DOHH2 (cell line): ENCODE results near the gene NUTM1.

ENCODE experiments used
- H3F3A ChIP-seq: fragments of 200-600 bp; sonication (generic), shearing (Covaris generic); 2 replicates; pipeline ENCODE4 v1.6.0; 2016; ENCODE audit warnings: antibody characterized with exemption, mild to moderate bottlenecking; ENCODE audit not compliant: control insufficient read depth, insufficient read depth
- H3K27ac ChIP-seq: fragments of 200-600 bp; sonication (generic); 2 replicates; pipeline ENCODE4 v1.5.1; 2014; ENCODE audit warnings: low read depth, mild to moderate bottlenecking, low read length, moderate library complexity
- H3K27me3 ChIP-seq: fragments of 200-600 bp; sonication (generic); 2 replicates; pipeline ENCODE4 v1.6.1; 2014; ENCODE audit warnings: mild to moderate bottlenecking, low read length, mixed read lengths; ENCODE audit not compliant: control insufficient read depth
- H3K36me3 ChIP-seq: fragments of 200-600 bp; sonication (generic); 2 replicates; pipeline ENCODE4 v1.6.1; 2014; ENCODE audit warnings: mild to moderate bottlenecking, low read length, moderate library complexity, mixed read lengths; ENCODE audit not compliant: control insufficient read depth
- H3K4me1 ChIP-seq: fragments of 200-600 bp; sonication (generic); 2 replicates; pipeline ENCODE4 v1.6.1; 2014; ENCODE audit warnings: mild to moderate bottlenecking, low read length, mixed read lengths; ENCODE audit not compliant: control insufficient read depth
- H3K4me2 ChIP-seq: fragments of 200-600 bp; sonication (generic); 2 replicates; pipeline ENCODE4 v1.6.0; 2014; ENCODE audit warnings: mild to moderate bottlenecking, low read length, moderate library complexity
- H3K4me3 ChIP-seq: fragments of 200-600 bp; sonication (generic); 2 replicates; pipeline ENCODE4 v1.5.1; 2014; ENCODE audit warnings: mild to moderate bottlenecking, low read length, mixed read lengths
- H3K79me2 ChIP-seq: fragments of 200-600 bp; sonication (generic); 2 replicates; pipeline ENCODE4 v1.6.1; 2014; ENCODE audit warnings: mild to moderate bottlenecking, low read length, mixed read lengths; ENCODE audit not compliant: control insufficient read depth
- H3K9me2 ChIP-seq: fragments of 200-600 bp; sonication (generic); replicated peaks from 2 replicates; pipeline ENCODE4 v1.6.1; 2014; ENCODE audit warnings: mild to moderate bottlenecking, low read length, mixed read lengths; ENCODE audit not compliant: control insufficient read depth
- H3K9me3 ChIP-seq: fragments of 200-600 bp; sonication (generic); 2 replicates; pipeline ENCODE4 v1.6.1; 2014; ENCODE audit warnings: antibody characterized with exemption, low read length, mixed read lengths; ENCODE audit not compliant: control insufficient read depth, insufficient read depth
- H4K20me1 ChIP-seq: fragments of 200-600 bp; sonication (generic); 2 replicates; pipeline ENCODE4 v1.6.0; 2014; ENCODE audit warnings: low read depth, mild to moderate bottlenecking, antibody characterized with exemption, low read length, moderate library complexity; ENCODE audit not compliant: control insufficient read depth, insufficient read depth
- CTCF ChIP-seq: fragments of 200-600 bp; sonication (generic); IDR thresholded peaks from one replicate; pipeline ENCODE4 v1.5.1; 2014; ENCODE audit warnings: antibody characterized with exemption, mild to moderate bottlenecking, low read depth, low read length; ENCODE audit not compliant: poor library complexity, severe bottlenecking
- EZH2phosphoT487 ChIP-seq: fragments of 200-600 bp; sonication (generic); IDR thresholded peaks from 2 replicates; pipeline ENCODE4 v1.6.1; 2017; ENCODE audit warnings: borderline replicate concordance, mild to moderate bottlenecking, antibody characterized with exemption, low read length, moderate library complexity, mixed read lengths

The NUTM1 gene

GRCh38 chr15:34358948-34359347 is 15.8 kb downstream of the NUTM1 start:
- H3K4me2 ChIP-seq, result no peak overlapping the region
- H3K36me3 ChIP-seq, result peaks cover 34% of the 10 kb centered on the region
- no peaks in the 10 kb centered on the region for H3K9me2 ChIP-seq
- H3K4me1 ChIP-seq, result no peaks in the 10 kb centered on the region
- H4K20me1 ChIP-seq, result no peaks in the 10 kb centered on the region
- H3K27me3 ChIP-seq, result no peaks in the 10 kb centered on the region
- no peak overlapping the region for H3K4me3 ChIP-seq
- H3F3A ChIP-seq, result no peaks in the 10 kb centered on the region
- no peaks in the 10 kb centered on the region for H3K79me2 ChIP-seq
- H3K27ac ChIP-seq, result no peak overlapping the region
- no peak for TF ChIP-seq EZH2phosphoT487
- no peak for TF ChIP-seq CTCF
- no peaks in the 10 kb centered on the region for H3K9me3 ChIP-seq

GRCh38 chr15:34359416-34359815 is 16.3 kb downstream of the NUTM1 start:
- no peaks in the 10 kb centered on the region for H3F3A ChIP-seq
- H3K9me2 ChIP-seq, result no peaks in the 10 kb centered on the region
- H4K20me1 ChIP-seq, result no peaks in the 10 kb centered on the region
- no peaks in the 10 kb centered on the region for H3K79me2 ChIP-seq
- H3K4me2 ChIP-seq, result no peak overlapping the region
- no peak overlapping the region for H3K4me3 ChIP-seq
- no peaks in the 10 kb centered on the region for H3K4me1 ChIP-seq
- no peaks in the 10 kb centered on the region for H3K9me3 ChIP-seq
- H3K36me3 ChIP-seq, result peaks cover 36% of the 10 kb centered on the region
- no peak for TF ChIP-seq CTCF
- TF ChIP-seq EZH2phosphoT487, result no peak
- no peak overlapping the region for H3K27ac ChIP-seq
- H3K27me3 ChIP-seq, result no peaks in the 10 kb centered on the region

- Histone ChIP-seq H3K27me3 (no peaks in the 10 kb centered on the region), H3K4me3 (no peak overlapping the region), H3K4me2 (no peak overlapping the region), H3K9me3 (no peaks in the 10 kb centered on the region), H3K27ac (no peak overlapping the region), H3K4me1 (peaks cover 2% of the 10 kb centered on the region), H3F3A (no peaks in the 10 kb centered on the region), H3K36me3 (peaks cover 40% of the 10 kb centered on the region), H4K20me1 (no peaks in the 10 kb centered on the region), H3K9me2 (no peaks in the 10 kb centered on the region), H3K79me2 (peaks cover 7% of the 10 kb centered on the region)
- TF ChIP-seq EZH2phosphoT487 (no peak), CTCF (no peak)
These were observed 17.2 kb downstream of the NUTM1 start for GRCh38 chr15:34360298-34360697.

GRCh38 chr15:34361278-34361677 is 18.2 kb downstream of the NUTM1 start:
- H3K4me3 ChIP-seq, result no peak overlapping the region
- 0 out of 2 replicates have a peak, but pooled peaks cover 4% of the 10 kb centered on the region for H4K20me1 ChIP-seq
- peaks cover 40% of the 10 kb centered on the region for H3K36me3 ChIP-seq
- peaks cover 12% of the 10 kb centered on the region for H3K4me1 ChIP-seq
- no peaks in the 10 kb centered on the region for H3F3A ChIP-seq
- no peaks in the 10 kb centered on the region for H3K27me3 ChIP-seq
- peaks cover 17% of the 10 kb centered on the region for H3K79me2 ChIP-seq
- no peak overlapping the region for H3K4me2 ChIP-seq
- H3K9me2 ChIP-seq, result no peaks in the 10 kb centered on the region
- no peak overlapping the region for H3K27ac ChIP-seq
- H3K9me3 ChIP-seq, result no peaks in the 10 kb centered on the region
- TF ChIP-seq EZH2phosphoT487 (no peak), CTCF (no peak)
